ENCODE measurements around the gene B4GALNT3.
A peak's percentile ranks its signal among the peaks of the same experiment; 100 is the strongest.
"Not testable (repeated sequence)": the region's sequence is repeated elsewhere in the genome, so short reads cannot be mapped to it uniquely, and the experiment has no call there.

Gene B4GALNT3

DNA sequence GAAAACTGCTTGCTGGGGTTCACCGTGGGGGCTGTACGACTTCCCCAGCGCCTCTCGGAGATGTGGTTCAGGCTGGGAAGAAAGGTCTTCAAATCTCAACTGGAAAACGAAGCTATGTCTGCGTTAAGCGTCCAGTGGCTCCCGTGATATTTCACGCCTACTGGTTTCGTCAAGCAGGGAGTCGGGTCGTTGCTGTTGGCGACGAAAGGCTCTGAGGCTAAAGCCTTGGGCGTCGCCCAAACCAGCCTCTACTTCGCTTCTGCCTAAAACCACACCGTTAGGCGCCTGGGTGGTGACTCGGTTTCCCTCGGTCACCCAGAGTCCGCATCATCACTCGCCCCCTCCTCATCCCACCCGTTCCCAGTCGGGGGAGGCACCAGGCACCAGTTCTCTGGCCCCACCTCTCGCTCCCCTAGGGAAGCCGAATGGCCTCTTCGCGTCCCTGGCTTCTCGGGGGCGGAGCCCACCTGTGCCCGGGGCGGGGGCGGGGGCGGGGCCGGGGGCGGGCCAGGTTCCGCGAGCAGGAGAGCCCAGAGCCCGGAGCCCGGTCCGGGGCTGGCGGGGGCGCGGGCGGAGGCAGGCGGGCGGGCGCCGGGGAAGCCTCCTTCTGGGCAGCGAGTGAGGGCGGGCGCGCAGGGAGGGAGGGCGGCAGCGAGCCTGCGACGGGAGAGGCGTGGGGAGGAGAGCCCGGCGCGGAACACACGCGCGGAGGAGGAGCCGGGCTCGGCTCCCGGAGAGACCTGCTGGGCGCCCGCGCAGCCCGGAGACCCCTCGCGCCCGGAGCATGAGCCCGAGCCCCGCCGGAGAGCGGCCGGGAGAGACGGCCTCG, at the start of gene B4GALNT3:
TSS of gene B4GALNT3 (plus strand) at position 510 of the 829 bp plus-strand sequence. CDS start 438 bp downstream, outside the sequence.
- DNase-seq: peak; percentile 41

DNA sequence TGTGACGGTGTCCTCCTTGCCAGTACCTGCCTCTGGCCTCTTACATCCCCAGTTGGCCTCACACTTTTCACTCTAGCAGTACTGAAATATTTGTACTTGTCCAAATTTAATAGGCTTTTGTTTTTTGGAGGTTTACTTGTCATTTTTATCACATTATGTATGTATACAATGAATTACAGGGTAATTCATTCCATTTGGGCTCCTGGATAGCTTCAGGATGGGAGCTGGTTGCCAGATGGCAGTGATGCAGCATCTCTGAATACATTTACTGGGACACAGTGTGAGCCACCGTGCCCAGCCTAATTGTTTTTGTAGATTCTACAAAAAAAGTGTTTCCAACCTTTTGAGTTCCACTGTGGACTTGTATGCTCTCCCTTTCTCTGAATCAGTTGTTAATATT, 44.9 kb upstream of the B4GALNT3 start:
- DNase-seq: no peak

DNA sequence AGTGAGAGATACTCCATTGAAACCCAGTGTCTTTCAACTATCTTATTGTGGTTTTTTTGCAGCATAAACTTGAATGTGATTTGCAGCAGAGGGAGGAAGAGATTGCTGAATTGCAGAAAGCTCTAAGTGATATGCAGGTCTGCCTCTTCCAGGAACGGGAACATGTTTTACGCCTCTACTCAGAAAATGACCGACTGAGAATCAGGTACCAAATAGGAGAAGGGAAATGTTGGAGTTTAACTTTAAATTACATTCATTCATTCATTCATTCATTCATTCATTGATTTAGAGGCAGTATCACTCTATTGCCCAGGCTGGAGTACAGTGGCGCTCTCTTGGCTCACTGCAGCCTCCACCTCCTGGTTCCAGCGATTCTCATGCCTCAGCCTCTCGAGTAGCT, 41.3 kb upstream of the B4GALNT3 start:
- DNase-seq: no peak

DNA sequence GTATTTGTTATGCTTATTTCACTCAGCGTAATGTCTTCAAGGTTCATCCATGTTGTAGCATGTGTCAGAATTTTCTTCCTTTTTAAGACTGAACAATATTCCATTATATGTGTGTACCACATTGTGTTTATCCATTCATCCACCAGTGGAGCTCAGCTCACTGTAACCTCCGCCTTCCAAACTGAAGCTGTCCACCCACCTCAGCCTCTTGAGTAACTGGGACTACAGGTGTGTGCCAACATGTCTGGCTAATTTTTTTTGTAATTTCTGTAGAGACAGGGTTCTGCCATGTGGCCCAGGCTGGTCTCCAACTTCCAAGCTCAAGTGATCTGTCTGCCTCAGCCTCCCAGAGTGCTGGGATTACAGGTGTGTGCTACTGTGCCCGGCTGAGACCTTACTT, 37.2 kb upstream of the B4GALNT3 start:
- DNase-seq: no peak

DNA sequence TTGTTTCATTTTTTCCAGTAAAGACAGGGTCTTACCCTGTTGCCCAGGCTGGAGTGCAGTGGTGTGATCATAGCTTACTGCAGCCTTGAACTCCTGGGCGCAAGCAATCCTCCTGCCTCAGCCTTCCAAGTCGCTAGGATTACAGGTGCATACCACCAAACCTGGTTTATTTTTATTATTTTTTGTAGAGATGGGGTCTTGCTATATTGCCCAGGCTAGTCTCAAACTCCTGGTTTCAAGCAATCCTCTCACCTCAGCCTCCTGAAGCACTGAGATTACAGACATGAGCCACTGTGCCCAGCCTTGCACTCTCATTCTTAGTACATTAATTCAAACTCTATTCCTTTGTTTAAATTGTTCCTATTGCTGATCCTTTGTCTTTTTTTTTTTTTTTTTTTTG, 24.0 kb upstream of the B4GALNT3 start:
- not testable (repeated sequence) for DNase-seq

DNA sequence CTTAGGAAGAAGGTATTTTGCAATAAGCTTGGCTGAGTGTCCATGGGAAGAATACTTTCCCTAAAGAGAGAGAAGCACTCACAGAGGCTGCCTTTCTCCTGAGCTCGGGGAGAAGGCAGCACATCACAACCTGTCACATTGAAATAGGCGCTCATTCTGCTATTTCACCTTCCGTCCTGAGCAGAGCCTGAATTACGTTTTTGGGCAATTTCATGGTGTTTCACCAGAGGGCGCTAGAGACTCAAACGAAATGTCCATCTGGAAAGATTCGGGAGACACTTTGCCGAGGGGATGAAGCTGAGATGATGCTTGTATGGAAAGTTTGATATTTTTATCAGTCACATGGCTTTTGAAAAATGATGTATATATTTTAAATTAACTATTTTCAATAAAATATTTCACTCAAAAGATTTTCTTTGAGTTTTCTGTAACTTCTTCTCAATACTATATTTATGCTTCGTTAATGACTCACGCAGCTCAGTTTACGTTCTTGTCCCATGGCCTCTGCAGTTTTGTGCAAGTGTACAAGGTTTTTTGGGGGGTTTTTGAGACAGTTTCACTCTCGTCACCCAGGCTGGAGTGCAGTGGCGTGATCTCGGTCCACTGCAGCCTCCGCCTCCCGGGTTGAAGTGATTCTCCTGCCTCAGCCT, 17.4 kb upstream of the B4GALNT3 start:
- DNase-seq: peak; percentile 57

DNA sequence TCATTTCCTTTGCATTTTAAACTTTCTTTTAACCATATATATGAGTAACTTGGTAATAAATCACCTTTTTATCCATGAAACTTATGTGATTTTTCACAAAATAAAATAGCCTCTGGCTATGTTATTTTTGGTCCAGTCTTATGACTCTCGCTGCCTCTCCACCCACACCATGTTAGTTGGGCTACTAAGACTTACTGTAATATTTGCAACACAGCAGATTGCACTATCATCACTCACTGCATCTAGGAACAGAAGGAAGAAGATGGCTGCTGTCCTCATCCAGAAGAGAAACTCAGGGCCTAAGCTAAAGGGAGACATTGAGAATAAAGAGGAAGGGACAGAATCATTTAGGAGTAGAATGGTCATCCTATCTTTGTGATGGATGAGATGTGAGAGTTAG, 12.6 kb upstream of the B4GALNT3 start:
- no peak for DNase-seq

DNA sequence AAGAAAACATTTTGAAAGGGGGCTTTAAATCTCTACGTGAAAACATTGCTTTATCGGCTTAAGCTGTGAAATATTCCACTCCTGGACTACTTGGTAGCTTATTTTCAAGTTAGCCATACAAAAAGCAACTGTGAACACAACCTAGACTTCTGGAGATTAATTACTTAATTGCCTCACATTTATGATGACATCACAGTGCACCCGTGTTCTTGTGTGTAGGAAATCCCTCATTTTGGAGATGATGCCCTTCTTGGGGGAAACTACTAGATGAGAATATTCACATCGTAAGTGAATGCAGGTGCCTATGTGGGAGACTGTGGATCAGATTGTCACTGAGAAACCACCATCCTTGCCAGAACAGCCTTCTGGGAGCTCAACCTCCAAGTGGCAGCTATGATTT, 10.5 kb upstream of the B4GALNT3 start:
- no peak for DNase-seq

DNA sequence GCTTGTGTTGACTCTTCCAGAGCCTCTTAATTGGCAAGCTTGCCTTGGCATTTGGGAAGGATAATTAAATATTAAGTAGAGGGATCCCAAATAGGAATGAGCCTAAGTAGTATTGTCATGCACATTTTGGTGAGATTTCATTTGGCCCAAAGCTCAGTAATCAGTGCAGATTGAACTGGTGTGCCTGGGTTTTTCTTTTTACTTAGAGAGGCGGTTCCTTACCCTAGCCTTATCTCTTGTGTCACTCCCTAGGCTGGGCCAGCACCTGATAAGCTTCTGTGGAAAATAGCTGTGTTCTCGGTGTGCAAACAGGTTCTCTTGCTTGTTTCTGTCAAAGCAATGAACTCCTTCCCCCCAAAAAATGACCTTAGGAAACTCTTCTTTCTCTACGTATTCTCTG, 9.3 kb upstream of the B4GALNT3 start:
- no peak for DNase-seq

DNA sequence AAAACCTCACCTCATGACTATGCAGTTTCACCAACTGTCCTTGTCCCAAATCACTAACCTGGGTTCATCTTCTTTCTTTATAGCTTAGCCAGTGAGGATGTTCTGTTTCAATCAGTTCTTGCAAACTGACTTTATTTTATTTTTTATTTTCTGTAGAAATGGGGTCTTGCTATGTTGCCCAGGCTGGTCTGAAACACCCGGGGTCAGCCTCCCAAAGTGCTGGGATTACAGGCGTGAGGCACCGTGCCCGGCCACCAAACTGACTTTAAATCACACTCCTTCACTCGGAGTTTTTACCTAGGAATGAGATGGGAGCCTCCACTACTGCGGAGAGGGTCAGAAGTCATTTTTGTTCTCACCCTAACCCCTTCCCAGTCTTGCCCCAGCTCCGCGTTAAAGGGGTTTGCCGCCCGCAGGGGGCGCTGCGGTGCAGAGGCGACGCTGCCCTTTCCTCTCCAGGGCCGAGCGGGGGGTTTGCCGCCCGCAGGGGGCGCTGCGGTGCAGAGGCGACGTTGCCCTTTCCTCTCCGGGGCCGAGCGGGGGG, 7.0 kb upstream of the B4GALNT3 start:
- peak; percentile 91 for DNase-seq

DNA sequence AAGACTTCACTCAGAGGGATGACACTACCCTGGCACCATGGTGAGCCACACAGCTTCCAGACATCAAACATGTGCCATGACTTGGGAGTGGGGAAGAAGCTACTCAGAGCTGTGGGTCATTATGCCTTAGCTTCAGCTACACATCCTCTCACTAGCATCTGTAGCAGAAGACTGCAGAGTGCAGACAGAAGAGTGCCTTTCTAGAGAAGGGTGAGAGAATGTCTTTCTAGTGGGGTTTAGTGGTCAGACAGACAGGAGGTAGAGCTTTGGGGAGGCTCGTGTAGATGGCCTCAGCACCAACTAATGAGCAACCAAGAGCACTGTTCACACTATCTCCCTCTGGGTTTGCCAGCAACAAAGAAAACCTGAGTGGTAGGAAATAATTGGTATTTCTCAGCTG, 4.9 kb upstream of the B4GALNT3 start:
- no peak for DNase-seq

DNA sequence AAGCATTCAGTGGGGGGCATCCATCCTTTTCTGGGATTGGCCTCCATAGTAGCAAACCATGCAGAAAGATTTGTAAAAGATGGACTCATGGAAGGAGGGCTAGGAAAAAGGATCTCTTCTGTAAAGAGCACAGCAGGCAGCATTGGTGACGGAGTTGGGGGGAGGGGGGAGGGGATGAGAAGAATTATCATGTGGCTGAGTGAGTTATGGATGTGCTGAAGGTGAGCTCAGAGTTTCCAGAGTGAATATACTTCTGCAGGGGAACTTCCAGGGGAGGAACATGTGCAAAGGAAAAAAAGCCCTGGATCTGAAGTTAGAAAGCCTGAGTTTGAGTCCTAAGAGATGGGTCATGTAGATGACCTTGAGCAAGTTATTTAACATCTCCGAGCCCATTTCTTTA, 3.9 kb upstream of the B4GALNT3 start:
- no peak for DNase-seq

DNA sequence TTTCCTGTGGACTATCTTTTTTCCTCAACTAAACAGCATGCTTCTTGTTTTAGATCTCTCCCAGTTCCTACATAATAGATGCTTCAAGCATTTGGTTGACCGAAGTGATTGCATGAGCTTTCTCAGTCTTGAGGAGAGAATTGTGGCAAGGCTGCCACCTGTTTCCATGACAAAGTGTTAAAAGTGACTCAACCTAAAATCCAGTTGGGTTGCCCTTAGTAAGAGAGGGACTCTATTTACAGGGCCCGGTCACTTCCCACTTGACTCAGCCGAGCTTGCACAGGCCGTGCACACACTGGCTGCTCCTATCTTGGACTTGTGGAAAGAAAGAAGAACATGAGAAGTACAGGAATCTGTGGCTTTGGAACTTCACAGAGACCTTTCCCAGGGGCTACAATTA, 2.1 kb upstream of the B4GALNT3 start:
- peak; percentile 12 for DNase-seq

DNA sequence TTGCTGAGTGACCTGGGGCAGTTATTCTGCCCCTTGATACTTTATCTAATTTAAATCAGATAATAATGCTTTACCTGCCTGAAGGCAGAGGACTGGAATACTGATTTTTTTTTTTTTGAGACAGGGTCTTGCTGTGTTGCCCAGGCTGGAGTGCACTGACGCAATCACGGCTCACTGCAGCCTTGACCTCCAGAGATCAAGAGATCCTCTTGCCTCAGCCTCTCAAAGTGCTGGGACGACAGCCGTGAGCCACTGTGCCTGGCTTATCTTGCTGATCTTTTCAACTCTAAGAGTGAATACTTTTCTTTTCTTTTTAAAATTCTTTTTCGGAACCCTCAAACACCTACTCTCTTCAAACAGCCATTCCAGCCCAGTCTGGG, 699 bp upstream of the B4GALNT3 start:
- no peak for DNase-seq

DNA sequence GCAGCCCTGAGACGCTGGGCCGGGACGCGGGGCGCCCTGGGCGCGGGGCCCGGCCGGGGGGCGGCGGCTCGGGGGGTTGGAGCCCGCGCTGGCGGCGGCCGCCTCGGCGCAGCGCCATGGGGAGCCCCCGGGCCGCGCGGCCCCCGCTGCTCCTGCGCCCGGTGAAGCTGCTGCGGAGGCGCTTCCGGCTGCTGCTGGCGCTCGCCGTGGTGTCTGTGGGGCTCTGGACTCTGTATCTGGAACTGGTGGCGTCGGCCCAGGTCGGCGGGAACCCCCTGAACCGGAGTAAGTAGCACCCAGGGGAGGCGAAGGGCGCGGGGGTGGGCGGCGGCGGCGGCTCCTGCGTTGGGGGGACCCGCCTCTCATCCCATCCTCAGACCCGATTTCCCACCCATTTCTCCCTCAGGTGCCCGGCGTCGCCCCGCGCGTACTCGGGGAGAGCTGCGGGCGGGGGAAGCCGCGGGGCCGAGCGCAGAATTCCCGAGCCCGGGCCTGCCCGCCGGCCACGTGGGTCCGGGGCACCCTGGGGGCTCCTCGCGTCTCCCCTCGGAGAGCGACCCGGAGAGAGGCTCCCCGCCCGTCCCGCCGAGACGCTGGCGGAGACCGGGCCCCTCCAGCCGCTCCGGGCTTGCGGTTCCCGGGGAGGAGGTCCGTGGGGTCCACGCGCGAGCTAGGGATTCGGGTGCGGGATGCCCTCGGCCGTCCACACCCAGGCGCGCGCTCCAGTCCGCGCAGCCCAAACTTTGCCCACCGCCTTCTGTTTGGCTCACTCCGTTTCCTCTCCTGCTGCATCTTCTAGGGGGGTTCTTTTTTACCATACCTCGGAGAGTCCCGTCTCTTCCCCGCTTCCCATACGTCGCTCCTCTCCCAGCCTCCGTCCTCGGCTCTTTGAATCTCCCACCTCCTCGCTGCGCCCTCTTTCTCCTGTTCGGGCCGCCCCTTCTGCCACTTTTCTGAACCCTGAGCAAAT, 807 bp downstream of the B4GALNT3 start:
- DNase-seq: peak; percentile 50

DNA sequence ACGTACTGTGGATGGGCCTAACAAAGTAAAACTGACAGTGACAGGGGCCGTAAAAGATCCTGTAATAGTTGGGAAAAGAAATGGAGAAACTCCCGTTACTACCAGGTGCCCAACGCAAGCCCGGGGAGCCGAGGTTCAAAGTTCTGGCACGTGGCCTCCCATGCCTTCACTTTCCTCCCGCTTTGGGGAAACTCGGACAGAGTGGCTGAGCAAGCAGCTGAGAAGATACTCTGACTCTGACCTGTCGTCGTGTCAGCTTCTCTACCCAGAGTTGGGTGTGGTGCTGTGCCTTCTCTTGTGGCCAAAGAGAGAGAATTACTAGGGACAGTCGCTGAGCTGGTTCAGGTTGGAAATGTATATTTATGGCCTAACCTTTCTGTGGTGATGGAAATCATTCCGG, 1.7 kb downstream of the B4GALNT3 start:
- DNase-seq: no peak

DNA sequence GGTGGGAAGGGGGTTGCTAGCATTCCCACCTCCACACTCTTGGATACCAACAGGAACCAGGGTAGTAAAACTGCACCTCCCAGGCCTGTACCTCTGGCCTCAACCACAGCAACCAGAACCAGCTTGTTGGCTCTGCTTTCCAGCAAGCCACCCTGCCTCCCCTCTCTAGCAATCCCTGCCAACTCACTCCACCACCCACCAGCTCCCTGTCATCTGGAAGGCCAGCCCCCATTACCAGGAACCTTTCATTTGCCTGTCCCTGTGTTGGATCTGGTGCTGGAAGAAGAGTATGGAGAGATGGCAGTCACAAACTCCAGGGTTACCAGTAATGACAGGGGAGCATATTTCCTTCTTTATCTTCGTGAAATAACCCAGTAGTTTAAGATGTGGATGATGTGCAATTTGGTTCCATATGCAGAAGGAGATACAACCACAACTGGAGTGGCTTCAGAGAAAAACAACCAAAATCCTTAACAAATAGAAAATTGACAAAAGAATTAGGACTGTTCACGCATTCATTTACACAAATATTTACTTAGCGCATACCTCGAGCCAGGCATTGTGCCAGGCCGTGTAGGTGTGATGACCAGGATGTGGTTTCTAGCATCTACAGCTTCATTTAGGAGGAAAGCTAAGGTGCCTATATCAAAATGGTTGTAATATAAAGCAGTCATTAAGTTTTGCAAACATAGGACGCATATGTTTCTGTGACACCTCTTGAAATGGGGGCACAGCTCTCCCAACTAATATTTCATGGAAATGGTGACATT, 3.4 kb downstream of the B4GALNT3 start:
- no peak for DNase-seq

DNA sequence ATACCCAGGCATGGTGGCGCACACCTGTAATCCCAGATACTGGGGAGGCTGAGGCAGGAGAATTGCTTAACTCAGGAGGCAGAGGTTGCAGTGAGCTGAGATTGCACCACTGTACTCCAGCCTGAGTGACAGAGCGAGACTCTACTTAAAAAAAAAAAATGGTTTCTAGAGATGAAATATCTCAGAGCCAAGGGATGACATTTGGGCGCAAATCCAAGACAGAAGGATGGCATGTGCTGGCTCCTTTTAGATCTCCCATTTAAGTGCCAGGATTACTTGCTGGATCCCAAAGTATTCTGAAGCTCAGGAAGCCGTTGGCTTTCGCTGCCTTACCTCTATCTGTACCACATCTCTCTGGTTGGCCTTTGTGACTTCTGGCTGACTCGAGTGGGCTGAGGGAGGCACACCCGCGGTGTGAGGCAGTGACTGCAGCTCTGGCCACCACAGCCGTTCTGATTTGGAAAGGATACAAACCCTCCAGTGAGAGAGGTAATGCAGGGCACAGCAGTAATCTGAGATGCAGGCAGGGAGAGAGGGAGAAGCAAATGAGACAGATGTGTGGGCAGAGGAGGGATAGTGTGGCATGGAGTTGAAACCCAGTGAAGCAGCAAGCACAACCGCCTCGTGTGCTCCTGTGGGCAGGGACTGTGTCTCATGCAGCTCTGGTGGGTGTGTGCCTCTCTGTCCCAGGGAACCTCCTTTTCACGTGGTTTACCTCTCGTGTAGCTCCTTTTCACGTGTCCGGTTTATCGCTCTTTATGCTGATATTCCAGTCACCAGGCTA, 4.9 kb downstream of the B4GALNT3 start:
- DNase-seq: no peak

DNA sequence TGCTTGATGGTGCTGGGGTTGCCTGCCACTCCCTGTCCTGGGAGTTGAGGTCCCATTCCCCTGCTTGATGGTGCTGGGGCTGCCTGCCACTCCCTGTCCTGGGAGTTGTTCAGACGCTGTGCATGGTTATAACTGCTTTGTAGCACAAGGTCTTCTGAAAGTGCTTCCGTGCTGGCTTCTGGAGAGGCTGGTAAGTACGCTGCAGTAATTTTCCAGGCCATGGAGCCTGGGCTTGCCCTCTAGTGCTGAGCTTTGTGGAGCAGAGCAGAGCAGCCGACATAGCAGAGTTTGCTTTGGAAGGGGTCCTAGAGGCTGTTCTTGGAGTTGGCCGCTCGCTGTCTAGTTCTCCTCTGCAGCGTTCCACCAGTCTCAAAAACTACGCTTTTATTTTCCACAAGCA, 6.3 kb downstream of the B4GALNT3 start:
- no peak for DNase-seq

DNA sequence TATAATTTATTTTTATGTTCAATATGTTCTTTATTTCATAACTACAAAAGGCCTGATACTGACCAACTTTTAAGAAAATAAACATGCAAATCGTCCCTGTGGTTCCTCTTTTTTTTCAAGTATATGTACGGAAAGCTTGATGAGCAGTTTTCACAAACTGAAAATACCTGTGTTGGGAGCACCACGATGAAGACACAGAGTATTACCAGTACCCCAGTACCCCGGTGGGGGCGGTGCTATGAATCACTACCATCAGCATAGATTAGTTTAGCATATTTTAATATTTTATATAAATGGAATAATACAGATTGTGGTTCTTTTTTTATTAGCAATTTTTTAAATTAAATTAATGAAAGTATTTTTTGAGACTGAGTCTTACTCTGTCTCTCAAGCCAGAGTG, 7.0 kb downstream of the B4GALNT3 start:
- DNase-seq: no peak

DNA sequence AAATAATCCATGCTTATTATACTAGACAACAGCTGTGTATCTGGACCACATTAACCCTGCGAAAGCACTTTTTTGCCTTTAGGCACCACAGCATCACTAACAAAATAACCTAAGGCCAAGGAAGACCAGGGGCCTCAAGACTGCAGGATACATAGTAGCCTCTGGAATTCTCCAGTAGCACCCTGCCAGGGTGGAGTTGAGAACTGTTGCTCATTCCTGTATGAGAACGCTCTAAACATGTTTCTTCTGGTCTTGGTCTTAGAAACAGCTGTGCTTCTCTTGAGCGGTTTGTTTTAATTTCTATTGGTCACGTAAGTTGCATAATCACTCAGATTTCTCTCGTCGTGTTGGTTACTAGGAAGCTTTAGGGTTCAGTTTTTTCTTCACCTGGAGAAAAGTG, 7.9 kb downstream of the B4GALNT3 start:
- DNase-seq: no peak

Measured in activated CD4-positive, alpha-beta T cell treated with anti-CD3 and anti-CD28 coated beads for 48 hours (primary cell).